GM12892 (cell line): ENCODE results near the gene C4orf50.

Source experiments
- POLR2A ChIP-seq: IDR thresholded peaks from 2 replicates; pipeline ENCODE4 v1.6.1; 2011; ENCODE audit warnings: low read depth, low read length, control low read depth
- POLR2AphosphoS5 ChIP-seq: IDR thresholded peaks from 2 replicates; pipeline ENCODE4 v1.6.1; 2011; ENCODE audit warnings: low read depth, low read length, control low read depth
- TAF1 ChIP-seq: IDR thresholded peaks from 2 replicates; pipeline ENCODE4 v1.6.1; 2011; ENCODE audit warnings: low read depth, mild to moderate bottlenecking, control low read depth, low read length, borderline replicate concordance

GRCh38 chr4:5894266-5894665 is 124.0 kb downstream of the C4orf50 start:
- TF ChIP-seq TAF1, result no peak
- TF ChIP-seq POLR2A, result no peak
- no peak for TF ChIP-seq POLR2AphosphoS5
